Measurements from ENCODE around the gene MARK3.

DNA sequence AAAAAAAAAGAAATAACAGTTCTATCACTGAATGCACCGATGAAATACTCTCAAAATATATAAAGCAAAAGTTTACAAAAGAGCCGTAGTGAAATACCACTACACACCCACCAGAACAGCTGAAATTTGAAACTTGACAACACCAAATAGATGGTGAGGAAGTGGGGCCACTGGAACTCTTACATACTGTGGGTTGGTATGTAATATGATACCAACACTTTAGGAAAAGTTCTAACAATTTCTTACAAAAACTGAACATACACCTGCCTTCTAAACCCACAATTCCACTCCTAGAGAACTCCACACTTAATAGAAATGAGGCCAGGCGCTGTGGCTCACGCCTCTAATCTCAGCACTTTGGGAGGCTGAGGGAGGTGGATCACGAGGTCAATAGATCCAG is 37.1 kb upstream of the MARK3 start:
- TF ChIP-seq, protein P1, sequence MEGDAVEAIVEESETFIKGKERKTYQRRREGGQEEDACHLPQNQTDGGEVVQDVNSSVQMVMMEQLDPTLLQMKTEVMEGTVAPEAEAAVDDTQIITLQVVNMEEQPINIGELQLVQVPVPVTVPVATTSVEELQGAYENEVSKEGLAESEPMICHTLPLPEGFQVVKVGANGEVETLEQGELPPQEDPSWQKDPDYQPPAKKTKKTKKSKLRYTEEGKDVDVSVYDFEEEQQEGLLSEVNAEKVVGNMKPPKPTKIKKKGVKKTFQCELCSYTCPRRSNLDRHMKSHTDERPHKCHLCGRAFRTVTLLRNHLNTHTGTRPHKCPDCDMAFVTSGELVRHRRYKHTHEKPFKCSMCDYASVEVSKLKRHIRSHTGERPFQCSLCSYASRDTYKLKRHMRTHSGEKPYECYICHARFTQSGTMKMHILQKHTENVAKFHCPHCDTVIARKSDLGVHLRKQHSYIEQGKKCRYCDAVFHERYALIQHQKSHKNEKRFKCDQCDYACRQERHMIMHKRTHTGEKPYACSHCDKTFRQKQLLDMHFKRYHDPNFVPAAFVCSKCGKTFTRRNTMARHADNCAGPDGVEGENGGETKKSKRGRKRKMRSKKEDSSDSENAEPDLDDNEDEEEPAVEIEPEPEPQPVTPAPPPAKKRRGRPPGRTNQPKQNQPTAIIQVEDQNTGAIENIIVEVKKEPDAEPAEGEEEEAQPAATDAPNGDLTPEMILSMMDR (conservative IDR thresholded peaks at IDR 0.05), result no peak
- TF ChIP-seq ZFX (IDR thresholded peaks at IDR 0.05), result no peak
